Activated T-cell treated with anti-CD3 and anti-CD28 coated beads, Interleukin-2, amount 50 U/mL, for 1 hour (primary cell): Measurements from ENCODE around the gene MOSPD3.

Experiments
- DNase-seq: peaks from one replicate; pipeline ENCODE4 v3.0.0-alpha.2; 2020

MOSPD3 gene

GRCh38 chr7:100595188-100595587 lies 17.2 kb upstream of the MOSPD3 start:
- DNase-seq = no peak

GRCh38 chr7:100598425-100598824 lies 13.9 kb upstream of the MOSPD3 start:
- DNase-seq = no peak

- DNase-seq = no peak
These were observed 12.2 kb upstream of the MOSPD3 start for GRCh38 chr7:100599911-100600729.

GRCh38 chr7:100600730-100601038 lies 11.7 kb upstream of the MOSPD3 start:
- DNase-seq = no peak

GRCh38 chr7:100602889-100603725 lies 9.2 kb upstream of the MOSPD3 start:
- no peak for DNase-seq

- no peak for DNase-seq
These were observed 8.7 kb upstream of the MOSPD3 start for GRCh38 chr7:100603726-100604027.

GRCh38 chr7:100604028-100604975 lies 8.0 kb upstream of the MOSPD3 start:
- DNase-seq = peak; percentile 77

- DNase-seq = peak; percentile 44
These were observed 7.1 kb upstream of the MOSPD3 start for GRCh38 chr7:100604976-100605911.

GRCh38 chr7:100606313-100606712 lies 6.0 kb upstream of the MOSPD3 start:
- DNase-seq = no peak

- no peak for DNase-seq
These were observed 5.2 kb upstream of the MOSPD3 start for GRCh38 chr7:100607111-100607510.

GRCh38 chr7:100609958-100610357 lies 2.4 kb upstream of the MOSPD3 start:
- DNase-seq = no peak

- DNase-seq = peak; percentile 42
These were observed 520 bp downstream of the MOSPD3 start for GRCh38 chr7:100612730-100613390.

- DNase-seq = no peak
These were observed 1.3 kb downstream of the MOSPD3 start for GRCh38 chr7:100613412-100614175.

- DNase-seq = no peak
These were observed 2.0 kb downstream of the MOSPD3 start for GRCh38 chr7:100614308-100614861.

- DNase-seq = no peak
These were observed 7.9 kb downstream of the MOSPD3 start for GRCh38 chr7:100620239-100620638.

GRCh38 chr7:100620804-100621203 lies 8.5 kb downstream of the MOSPD3 start:
- no peak for DNase-seq

GRCh38 chr7:100621554-100621953 lies 9.2 kb downstream of the MOSPD3 start:
- no peak for DNase-seq

- DNase-seq = no peak
These were observed 11.8 kb downstream of the MOSPD3 start for GRCh38 chr7:100623951-100624824.

- DNase-seq = no peak
These were observed 13.7 kb downstream of the MOSPD3 start for GRCh38 chr7:100626055-100626454.
